ENCODE data around the gene IHH. TPM values are rescaled to one million over a fixed set of nuclear protein-coding genes. Genes with fewer than 3 reads are reported as not detected.
A peak's percentile ranks its signal among the peaks of the same experiment; 100 is the strongest.

Gene IHH
- total RNA-seq, 1 donor = 0.09 TPM

DNA sequence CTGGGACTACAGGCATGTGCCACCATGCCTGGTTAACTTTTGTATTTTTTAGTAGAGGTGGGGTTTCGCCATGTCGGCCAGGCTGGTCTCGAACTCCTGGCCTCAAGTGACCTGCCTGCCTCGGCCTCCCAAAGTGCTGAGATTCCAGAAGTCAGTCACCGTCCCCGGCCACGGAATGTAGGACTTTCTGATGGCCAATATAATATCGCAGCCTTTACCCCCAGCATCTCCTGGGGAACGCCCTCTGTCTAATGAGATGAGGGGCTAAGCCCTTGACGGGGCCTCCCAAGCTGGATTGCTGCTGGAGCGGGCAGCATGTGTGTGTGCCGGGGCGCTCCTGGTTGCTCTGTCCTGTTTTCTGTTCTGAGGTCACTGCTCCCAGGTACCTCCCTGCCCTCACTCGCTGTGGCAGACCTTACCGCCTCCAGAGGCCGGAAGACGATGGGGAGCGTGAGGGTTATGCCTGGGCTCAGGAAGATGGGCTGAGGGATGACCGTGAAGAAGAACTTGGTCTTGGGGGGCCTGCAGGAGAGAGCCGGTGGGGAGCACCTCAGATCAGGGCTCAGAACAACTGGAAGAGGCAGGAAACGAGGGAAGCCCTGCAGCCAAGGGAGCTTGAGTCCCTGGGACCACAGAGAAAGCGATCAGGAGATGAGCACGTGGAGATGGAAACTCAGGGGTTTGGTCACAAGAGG is 28.5 kb downstream of the IHH start:
- no peak for DNase-seq (ENCODE audit: low read depth)
- TF ChIP-seq, protein P1, sequence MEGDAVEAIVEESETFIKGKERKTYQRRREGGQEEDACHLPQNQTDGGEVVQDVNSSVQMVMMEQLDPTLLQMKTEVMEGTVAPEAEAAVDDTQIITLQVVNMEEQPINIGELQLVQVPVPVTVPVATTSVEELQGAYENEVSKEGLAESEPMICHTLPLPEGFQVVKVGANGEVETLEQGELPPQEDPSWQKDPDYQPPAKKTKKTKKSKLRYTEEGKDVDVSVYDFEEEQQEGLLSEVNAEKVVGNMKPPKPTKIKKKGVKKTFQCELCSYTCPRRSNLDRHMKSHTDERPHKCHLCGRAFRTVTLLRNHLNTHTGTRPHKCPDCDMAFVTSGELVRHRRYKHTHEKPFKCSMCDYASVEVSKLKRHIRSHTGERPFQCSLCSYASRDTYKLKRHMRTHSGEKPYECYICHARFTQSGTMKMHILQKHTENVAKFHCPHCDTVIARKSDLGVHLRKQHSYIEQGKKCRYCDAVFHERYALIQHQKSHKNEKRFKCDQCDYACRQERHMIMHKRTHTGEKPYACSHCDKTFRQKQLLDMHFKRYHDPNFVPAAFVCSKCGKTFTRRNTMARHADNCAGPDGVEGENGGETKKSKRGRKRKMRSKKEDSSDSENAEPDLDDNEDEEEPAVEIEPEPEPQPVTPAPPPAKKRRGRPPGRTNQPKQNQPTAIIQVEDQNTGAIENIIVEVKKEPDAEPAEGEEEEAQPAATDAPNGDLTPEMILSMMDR (IDR thresholded peaks at IDR 0.05; ENCODE audit: insufficient read depth, low read length) = no peak
- no peak overlapping the region for H3K4me3 ChIP-seq (ENCODE audit: low read depth, low read length)

DNA sequence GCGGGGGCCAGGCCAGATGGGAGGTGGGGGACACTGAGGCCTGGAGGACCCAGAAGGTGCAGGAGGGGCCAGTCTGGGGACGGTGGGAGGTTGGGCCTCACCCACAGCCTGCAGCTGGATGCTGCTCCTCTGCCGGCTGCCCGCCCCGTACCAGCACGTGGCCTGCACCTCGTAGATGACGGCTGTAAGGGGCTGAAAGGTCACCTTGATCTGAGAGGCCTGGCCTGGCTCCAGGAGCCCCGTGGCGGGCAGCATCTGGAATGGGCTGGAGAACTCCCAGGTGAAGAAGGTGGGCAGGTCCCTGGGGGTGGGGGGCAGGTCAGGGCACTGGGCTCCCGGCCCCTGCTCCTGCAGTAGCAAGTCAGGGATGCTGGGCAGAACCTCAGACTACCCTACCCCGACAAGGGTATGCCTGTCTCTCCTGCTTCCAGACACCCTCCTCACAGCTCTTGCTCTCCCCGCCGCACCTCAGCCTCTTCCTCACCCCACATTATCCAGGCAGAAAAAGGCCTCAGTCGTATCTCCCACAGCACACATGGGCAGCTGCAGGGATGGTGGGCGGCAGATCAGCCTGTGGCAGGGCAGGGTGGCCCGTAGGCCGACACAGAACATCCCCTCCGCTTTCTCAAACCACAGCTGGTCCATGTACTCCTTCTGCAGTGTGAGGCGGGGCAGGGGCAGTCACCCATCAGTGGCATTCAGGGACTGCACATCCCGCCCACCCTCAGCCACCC is 29.5 kb downstream of the IHH start:
- TF ChIP-seq, protein P1 (IDR thresholded peaks at IDR 0.05; ENCODE audit: insufficient read depth, low read length) = no peak
- no peak overlapping the region for H3K4me3 ChIP-seq (ENCODE audit: low read depth, low read length)
- no peak for DNase-seq (ENCODE audit: low read depth)

DNA sequence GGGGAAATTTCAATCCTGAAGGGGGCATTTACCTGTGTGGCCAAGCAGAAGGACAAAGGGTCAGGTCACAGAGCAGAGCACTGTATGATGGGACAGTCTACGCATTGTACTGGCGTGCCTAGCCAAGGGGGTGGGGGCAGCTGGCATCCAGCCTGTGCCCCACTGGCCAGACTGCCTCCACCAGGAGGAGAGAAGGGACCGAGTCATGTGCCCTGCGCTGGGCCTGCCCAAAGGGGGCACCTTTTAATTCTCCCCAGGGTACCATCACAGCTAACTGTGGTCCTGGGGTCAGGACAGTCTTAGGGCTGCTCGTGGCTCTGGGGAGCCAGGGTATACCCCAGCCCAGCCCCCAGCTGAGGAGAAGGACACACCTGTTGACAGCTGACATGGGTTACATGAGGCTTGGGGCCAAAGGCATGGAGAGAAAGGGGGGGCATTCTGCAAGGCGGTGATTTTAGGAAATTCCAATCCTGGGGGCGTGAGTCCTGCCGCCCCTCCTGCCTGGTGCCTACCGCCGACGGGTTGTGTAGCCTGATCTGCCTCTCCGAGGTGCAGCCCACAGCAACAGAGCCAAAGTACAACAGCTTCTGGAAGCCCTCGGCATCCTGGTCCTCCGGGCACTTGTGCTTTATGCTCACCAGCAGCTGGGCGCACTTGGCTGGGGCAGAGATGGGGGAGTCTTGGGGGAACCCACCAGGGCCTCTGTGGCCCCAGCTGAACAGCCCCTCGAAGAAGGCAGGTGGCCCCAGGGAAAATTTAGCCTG is 30.4 kb downstream of the IHH start:
- TF ChIP-seq, protein P1 (IDR thresholded peaks at IDR 0.05; ENCODE audit: insufficient read depth, low read length) = no peak
- H3K4me3 ChIP-seq (ENCODE audit: low read depth, low read length) = no peak overlapping the region
- DNase-seq (ENCODE audit: low read depth) = no peak

DNA sequence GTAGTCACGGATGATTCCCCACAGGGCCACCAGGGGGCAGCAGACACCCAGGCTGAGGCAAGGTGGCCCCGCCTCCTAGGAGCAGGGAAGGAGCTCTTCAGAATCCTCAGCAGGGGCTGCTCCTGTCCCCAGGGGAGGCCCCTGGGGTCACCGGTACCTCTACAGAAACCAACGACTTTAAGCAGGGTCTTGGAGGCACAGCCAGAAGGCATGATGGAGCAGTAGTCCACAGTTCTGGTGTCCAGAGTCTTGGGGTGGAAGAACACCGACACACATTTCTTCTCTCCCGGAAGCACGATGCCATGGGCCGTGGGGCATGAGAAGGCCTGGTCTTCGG is 30.9 kb downstream of the IHH start:
- H3K4me3 ChIP-seq (ENCODE audit: low read depth, low read length) = no peak overlapping the region
- peak; percentile 74 for DNase-seq (ENCODE audit: low read depth)
- TF ChIP-seq, protein P1 (IDR thresholded peaks at IDR 0.05; ENCODE audit: insufficient read depth, low read length) = peak; percentile 92

DNA sequence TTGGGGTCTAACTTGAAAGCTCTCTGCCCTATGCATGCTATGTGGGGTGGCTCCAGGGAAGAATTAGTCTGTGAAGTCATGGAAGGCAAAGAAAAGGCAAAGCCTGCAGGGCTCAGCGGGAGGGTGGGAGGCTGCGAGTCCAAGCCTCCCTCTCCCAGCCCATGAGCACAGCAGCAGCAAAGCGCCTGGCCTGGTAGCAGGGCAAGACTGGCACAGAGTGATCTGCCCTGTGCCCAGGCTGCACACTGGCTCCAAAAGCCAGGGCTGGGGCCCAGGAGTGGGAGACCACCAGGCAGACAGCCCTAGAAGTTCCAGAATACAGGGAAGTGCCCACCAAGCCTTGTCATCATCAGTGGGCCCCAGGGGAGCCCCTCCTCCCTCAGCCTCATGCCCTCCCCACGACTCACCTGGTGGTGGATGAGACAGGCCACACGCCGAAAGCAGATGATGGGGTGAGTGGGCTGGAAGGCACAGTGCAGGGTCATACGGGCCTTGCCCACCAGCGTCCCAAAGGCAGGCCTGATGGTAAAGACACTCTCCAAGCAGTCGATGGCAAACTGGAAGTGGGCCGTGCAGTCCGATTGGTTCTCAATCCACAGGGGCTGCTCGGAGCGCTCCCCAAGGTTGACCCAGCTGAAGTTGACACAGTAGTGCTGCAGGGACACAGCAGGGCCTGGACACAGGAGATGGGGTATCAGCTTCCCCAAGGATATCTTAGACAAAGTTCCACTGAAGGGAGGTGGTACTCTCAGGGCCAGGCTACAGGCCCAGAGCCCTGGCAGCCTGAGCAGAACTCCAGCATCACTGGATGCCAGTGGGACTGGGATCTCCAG is 31.5 kb downstream of the IHH start:
- DNase-seq (ENCODE audit: low read depth) = no peak
- TF ChIP-seq, protein P1 (IDR thresholded peaks at IDR 0.05; ENCODE audit: insufficient read depth, low read length) = no peak
- H3K4me3 ChIP-seq (ENCODE audit: low read depth, low read length) = no peak overlapping the region

DNA sequence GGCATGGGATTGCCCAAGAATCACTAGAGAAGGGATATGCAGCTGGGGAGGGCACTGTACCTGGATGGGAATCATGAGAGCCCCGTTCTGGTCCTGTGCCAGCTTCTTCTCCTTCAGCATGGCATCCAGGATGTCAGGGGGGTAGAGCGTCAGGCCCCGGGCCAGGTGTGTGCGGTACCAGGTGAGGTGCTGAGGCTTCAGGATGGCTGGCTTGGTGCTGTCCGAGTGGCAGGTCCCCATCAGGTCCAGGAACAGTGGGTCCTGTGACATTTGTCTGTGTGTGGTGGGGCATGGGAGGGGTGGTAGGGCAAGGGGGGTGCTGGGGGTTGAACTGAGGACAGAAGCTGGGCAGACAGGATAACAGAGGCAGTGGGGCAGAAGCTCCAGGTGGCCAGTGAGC is 32.6 kb downstream of the IHH start:
- TF ChIP-seq, protein P1 (IDR thresholded peaks at IDR 0.05; ENCODE audit: insufficient read depth, low read length) = no peak
- DNase-seq (ENCODE audit: low read depth) = no peak
- no peak overlapping the region for H3K4me3 ChIP-seq (ENCODE audit: low read depth, low read length)
